ENCODE results near the gene DEXI. TPM values are rescaled to one million over a fixed set of nuclear protein-coding genes. Genes with fewer than 3 reads are reported as not detected.

DEXI gene
- total and polyA plus RNA-seq, 2 donors = 20.8 to 64.5 TPM

- Histone ChIP-seq H3K4me3 (ENCODE audit: low read depth, low read length) (no peak overlapping the region), H3K4me1 (ENCODE audit: insufficient read depth) (no peaks in the 10 kb centered on the region), H3K36me3 (ENCODE audit: insufficient read depth) (no peaks in the 10 kb centered on the region), H3K27ac (ENCODE audit: low read depth) (no peak overlapping the region)
- no peak for DNase-seq (ENCODE audit: extremely low spot score)
- 67% methylated on average over 3 of the region's 3 CpGs for WGBS
These were observed 46.1 kb downstream of the DEXI start for GRCh38 chr16:10896165-10896564.

- H3K27ac ChIP-seq (ENCODE audit: low read depth) = no peak overlapping the region
- no peak overlapping the region for H3K4me3 ChIP-seq (ENCODE audit: low read depth, low read length)
- no peaks in the 10 kb centered on the region for H3K4me1 ChIP-seq (ENCODE audit: insufficient read depth)
- 35% methylated on average over 17 of the region's 17 CpGs for WGBS
- no peaks in the 10 kb centered on the region for H3K36me3 ChIP-seq (ENCODE audit: insufficient read depth)
- DNase-seq (ENCODE audit: extremely low spot score) = no peak
These were observed 47.0 kb downstream of the DEXI start for GRCh38 chr16:10895053-10895946.

- no peak for DNase-seq (ENCODE audit: extremely low spot score)
- 76% methylated on average over 5 of the region's 5 CpGs for WGBS
- no peaks in the 10 kb centered on the region for H3K36me3 ChIP-seq (ENCODE audit: insufficient read depth)
These were observed 49.4 kb downstream of the DEXI start for GRCh38 chr16:10892782-10893318.

GRCh38 chr16:10889855-10890254 lies 52.4 kb downstream of the DEXI start:
- Histone ChIP-seq H3K4me1 (ENCODE audit: insufficient read depth) (no peaks in the 10 kb centered on the region), H3K27ac (ENCODE audit: low read depth) (no peak overlapping the region), H3K36me3 (ENCODE audit: insufficient read depth) (no peaks in the 10 kb centered on the region), H3K4me3 (ENCODE audit: low read depth, low read length) (no peak overlapping the region)
- DNase-seq (ENCODE audit: extremely low spot score) = no peak
- WGBS = 78% methylated on average over 4 of the region's 4 CpGs

More at GRCh38 chr16:10892782-10893318, 49.4 kb downstream of the DEXI start:
- Histone ChIP-seq H3K4me1 (ENCODE audit: insufficient read depth) (no peaks in the 10 kb centered on the region), H3K27ac (ENCODE audit: low read depth) (no peak overlapping the region), H3K4me3 (ENCODE audit: low read depth, low read length) (no peak overlapping the region)

GRCh38 chr16:10888320-10888937 lies 53.8 kb downstream of the DEXI start:
- 65% methylated on average over 10 of the region's 10 CpGs for WGBS

GRCh38 chr16:10885246-10885645 lies 57.0 kb downstream of the DEXI start:
- no peak for DNase-seq (ENCODE audit: extremely low spot score)
- Histone ChIP-seq H3K36me3 (ENCODE audit: insufficient read depth) (no peaks in the 10 kb centered on the region), H3K27ac (ENCODE audit: low read depth) (no peak overlapping the region), H3K4me1 (ENCODE audit: insufficient read depth) (no peaks in the 10 kb centered on the region), H3K4me3 (ENCODE audit: low read depth, low read length) (no peak overlapping the region)
- 48% methylated on average over 6 of the region's 6 CpGs for WGBS

More at GRCh38 chr16:10888320-10888937, 53.8 kb downstream of the DEXI start:
- Histone ChIP-seq H3K36me3 (ENCODE audit: insufficient read depth) (no peaks in the 10 kb centered on the region), H3K4me3 (ENCODE audit: low read depth, low read length) (no peak overlapping the region), H3K4me1 (ENCODE audit: insufficient read depth) (no peaks in the 10 kb centered on the region), H3K27ac (ENCODE audit: low read depth) (no peak overlapping the region)
- no peak for DNase-seq (ENCODE audit: extremely low spot score)

- DNase-seq (ENCODE audit: extremely low spot score) = no peak
- Histone ChIP-seq H3K4me1 (ENCODE audit: insufficient read depth) (no peaks in the 10 kb centered on the region), H3K36me3 (ENCODE audit: insufficient read depth) (no peaks in the 10 kb centered on the region), H3K27ac (ENCODE audit: low read depth) (no peak overlapping the region), H3K4me3 (ENCODE audit: low read depth, low read length) (no peak overlapping the region)
- 77% methylated on average over 7 of the region's 7 CpGs for WGBS
These were observed 59.3 kb downstream of the DEXI start for GRCh38 chr16:10883004-10883403.

GRCh38 chr16:10881479-10882030 lies 60.7 kb downstream of the DEXI start:
- no peak overlapping the region for H3K4me3 ChIP-seq (ENCODE audit: low read depth, low read length)
- WGBS = 63% methylated on average over 7 of the region's 7 CpGs
- no peaks in the 10 kb centered on the region for H3K4me1 ChIP-seq (ENCODE audit: insufficient read depth)
- H3K27ac ChIP-seq (ENCODE audit: low read depth) = no peak overlapping the region
- DNase-seq (ENCODE audit: extremely low spot score) = no peak
- no peaks in the 10 kb centered on the region for H3K36me3 ChIP-seq (ENCODE audit: insufficient read depth)

GRCh38 chr16:10880594-10881452 lies 61.4 kb downstream of the DEXI start:
- H3K4me3 ChIP-seq (ENCODE audit: low read depth, low read length) = no peak overlapping the region
- no peak for DNase-seq (ENCODE audit: extremely low spot score)
- H3K36me3 ChIP-seq (ENCODE audit: insufficient read depth) = no peaks in the 10 kb centered on the region
- no peaks in the 10 kb centered on the region for H3K4me1 ChIP-seq (ENCODE audit: insufficient read depth)
- H3K27ac ChIP-seq (ENCODE audit: low read depth) = no peak overlapping the region
- WGBS = 87% methylated on average over 10 of the region's 10 CpGs

- no peak for DNase-seq (ENCODE audit: extremely low spot score)
- Histone ChIP-seq H3K36me3 (ENCODE audit: insufficient read depth) (no peaks in the 10 kb centered on the region), H3K27ac (ENCODE audit: low read depth) (no peak overlapping the region), H3K4me3 (ENCODE audit: low read depth, low read length) (peak overlapping the region; percentile 47), H3K4me1 (ENCODE audit: insufficient read depth) (no peaks in the 10 kb centered on the region)
- 52% methylated on average over 21 of the region's 21 CpGs for WGBS
These were observed 62.3 kb downstream of the DEXI start for GRCh38 chr16:10879681-10880589.
